ENCODE results near the gene PSMB7. TPM values are rescaled to one million over a fixed set of nuclear protein-coding genes. Genes with fewer than 3 reads are reported as not detected.

The PSMB7 gene
- total RNA-seq, 2 experiments from 2014 or later: 164 to 186 TPM

DNA sequence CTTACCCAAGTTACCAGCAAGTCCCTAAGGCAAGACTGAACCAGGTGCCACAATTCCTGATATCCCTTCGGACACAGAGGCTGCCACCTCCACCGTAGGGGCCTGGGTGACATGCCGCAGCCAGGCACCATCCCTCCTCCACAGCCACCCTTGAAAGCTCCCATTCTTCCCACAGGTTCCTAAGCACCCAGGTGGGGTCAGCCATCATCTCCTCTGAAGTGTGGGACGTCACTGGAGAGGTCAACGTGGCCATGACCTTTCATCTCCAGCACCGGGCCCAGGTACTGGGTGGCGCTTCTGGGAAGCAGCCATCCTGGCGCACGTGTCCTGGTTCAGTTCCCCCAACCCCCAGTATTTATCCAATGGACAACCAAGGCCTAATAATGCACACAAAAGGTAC lies 43.2 kb upstream of the PSMB7 start:
- Histone ChIP-seq H3K9me3 (ENCODE audit: low read length) (no peaks in the 10 kb centered on the region), H3K4me3 (ENCODE audit: low read depth, low read length, poor library complexity, severe bottlenecking) (no peak overlapping the region), H3K36me3 (ENCODE audit: insufficient read depth, low read length) (no peaks in the 10 kb centered on the region), H3K79me2 (ENCODE audit: insufficient read depth, low read depth, low read length) (no peaks in the 10 kb centered on the region), H3K9me2 (ENCODE audit: insufficient read depth, low read length) (no peaks in the 10 kb centered on the region), H2AFZ (ENCODE audit: low read length) (no peak overlapping the region), H4K20me1 (ENCODE audit: insufficient read depth, low read length) (no peaks in the 10 kb centered on the region), H3K27ac (ENCODE audit: low read depth, low read length, poor library complexity, severe bottlenecking) (no peak overlapping the region), H3K4me1 (ENCODE audit: insufficient read depth, low read length, poor library complexity, severe bottlenecking) (no peaks in the 10 kb centered on the region), H3K4me2 (ENCODE audit: low read length) (no peak overlapping the region)
- ChIA-PET POLR2A (no interaction called here), CTCF (ENCODE audit: unreplicated experiment) (no interaction called here)
- BruUV-seq (replicated peaks): no TSS peak
- intact Hi-C loops (cut with micrococcal nuclease; ENCODE audit: unreplicated experiment): no loop called here
- no peak for DNase-seq (ENCODE audit: low spot score)
- TF ChIP-seq, protein P1, sequence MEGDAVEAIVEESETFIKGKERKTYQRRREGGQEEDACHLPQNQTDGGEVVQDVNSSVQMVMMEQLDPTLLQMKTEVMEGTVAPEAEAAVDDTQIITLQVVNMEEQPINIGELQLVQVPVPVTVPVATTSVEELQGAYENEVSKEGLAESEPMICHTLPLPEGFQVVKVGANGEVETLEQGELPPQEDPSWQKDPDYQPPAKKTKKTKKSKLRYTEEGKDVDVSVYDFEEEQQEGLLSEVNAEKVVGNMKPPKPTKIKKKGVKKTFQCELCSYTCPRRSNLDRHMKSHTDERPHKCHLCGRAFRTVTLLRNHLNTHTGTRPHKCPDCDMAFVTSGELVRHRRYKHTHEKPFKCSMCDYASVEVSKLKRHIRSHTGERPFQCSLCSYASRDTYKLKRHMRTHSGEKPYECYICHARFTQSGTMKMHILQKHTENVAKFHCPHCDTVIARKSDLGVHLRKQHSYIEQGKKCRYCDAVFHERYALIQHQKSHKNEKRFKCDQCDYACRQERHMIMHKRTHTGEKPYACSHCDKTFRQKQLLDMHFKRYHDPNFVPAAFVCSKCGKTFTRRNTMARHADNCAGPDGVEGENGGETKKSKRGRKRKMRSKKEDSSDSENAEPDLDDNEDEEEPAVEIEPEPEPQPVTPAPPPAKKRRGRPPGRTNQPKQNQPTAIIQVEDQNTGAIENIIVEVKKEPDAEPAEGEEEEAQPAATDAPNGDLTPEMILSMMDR (conservative IDR thresholded peaks at IDR 0.05; ENCODE audit: low read length): no peak
- no peak for TF ChIP-seq EZH2phosphoT487 (IDR thresholded peaks at IDR 0.05; ENCODE audit: borderline replicate concordance, low read depth, low read length)

DNA sequence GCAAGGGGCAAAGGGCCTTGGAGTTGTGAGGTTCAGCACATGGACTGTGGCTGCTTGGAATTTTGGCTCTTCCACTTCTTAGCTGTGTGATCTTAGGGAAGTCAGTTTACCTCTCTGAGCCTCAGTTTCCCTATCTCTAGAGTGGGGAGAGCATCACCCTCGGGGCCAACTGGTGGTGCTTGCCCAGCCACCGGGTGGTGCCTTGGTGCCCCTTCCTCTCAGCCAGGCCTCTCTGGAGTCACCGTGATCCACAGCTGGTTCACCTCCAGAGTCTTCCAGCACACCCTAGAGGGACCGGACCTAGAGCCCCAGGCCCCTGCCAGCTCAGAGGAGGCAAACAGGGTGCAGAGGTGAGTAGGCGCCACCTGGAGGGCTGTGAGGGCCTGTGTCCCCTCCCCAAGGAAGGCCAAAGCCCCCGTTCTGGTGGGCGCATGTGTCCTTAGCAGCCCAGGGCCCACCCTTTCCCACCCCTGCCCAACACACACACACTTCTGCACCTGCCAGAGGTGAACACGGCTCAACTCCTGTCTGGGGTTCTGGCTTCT lies 42.7 kb upstream of the PSMB7 start:
- ChIA-PET POLR2A (no interaction called here), CTCF (ENCODE audit: unreplicated experiment) (no interaction called here)
- no TSS peak for BruUV-seq (replicated peaks)
- Histone ChIP-seq H3K4me1 (ENCODE audit: insufficient read depth, low read length, poor library complexity, severe bottlenecking) (no peaks in the 10 kb centered on the region), H4K20me1 (ENCODE audit: insufficient read depth, low read length) (no peaks in the 10 kb centered on the region), H3K4me2 (ENCODE audit: low read length) (no peak overlapping the region), H3K27ac (ENCODE audit: low read depth, low read length, poor library complexity, severe bottlenecking) (no peak overlapping the region), H3K79me2 (ENCODE audit: insufficient read depth, low read depth, low read length) (no peaks in the 10 kb centered on the region), H3K9me2 (ENCODE audit: insufficient read depth, low read length) (no peaks in the 10 kb centered on the region), H2AFZ (ENCODE audit: low read length) (no peak overlapping the region), H3K4me3 (ENCODE audit: low read depth, low read length, poor library complexity, severe bottlenecking) (no peak overlapping the region), H3K9me3 (ENCODE audit: low read length) (no peaks in the 10 kb centered on the region), H3K36me3 (ENCODE audit: insufficient read depth, low read length) (no peaks in the 10 kb centered on the region)
- intact Hi-C loops (cut with micrococcal nuclease; ENCODE audit: unreplicated experiment): no loop called here
- TF ChIP-seq, protein P1 (conservative IDR thresholded peaks at IDR 0.05; ENCODE audit: low read length): 0 out of 2 replicates have a peak, but pooled peaks have one; percentile 21
- TF ChIP-seq EZH2phosphoT487 (IDR thresholded peaks at IDR 0.05; ENCODE audit: borderline replicate concordance, low read depth, low read length): no peak
- no peak for DNase-seq (ENCODE audit: low spot score)

DNA sequence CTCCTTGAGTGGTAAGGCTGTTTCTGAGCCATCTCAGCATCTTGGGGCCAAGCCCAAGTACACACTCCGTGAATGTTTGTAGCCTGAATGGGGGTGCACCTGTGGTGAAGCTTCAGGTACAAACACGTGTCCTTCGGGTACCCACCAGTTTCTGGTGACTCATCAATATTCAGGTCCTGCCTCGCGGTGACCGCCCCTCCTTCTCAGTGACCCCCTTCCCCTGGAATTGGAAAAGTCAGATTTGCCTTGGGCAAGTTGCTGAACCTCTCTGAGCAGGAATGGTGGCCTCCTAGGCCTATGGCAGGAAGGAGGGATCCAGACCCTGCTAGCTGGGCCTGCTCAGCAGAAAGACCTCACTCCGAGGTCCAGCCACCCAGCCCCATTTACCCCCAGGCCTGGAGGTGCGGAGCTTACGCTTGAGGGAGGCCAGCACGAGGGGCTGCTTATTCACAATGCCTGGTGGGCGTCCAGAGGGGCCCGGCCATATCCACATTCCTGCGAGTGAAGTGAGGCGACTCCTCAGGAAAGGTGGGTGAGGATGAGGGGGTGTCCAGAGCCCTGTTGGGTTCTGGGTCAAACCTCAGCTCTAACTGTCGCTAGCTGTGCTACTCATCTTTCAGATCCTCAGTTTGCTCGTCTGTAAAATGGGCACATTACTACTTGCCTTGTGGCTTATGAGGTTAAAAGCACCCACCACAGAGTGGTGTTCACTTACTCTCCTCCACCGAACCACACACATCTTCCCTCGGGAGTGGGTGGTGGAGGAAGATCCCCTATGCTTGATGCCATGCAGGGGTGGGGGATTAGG lies 42.0 kb upstream of the PSMB7 start:
- intact Hi-C loops (cut with micrococcal nuclease; ENCODE audit: unreplicated experiment): no loop called here
- Histone ChIP-seq H2AFZ (ENCODE audit: low read length) (no peak overlapping the region), H3K4me2 (ENCODE audit: low read length) (no peak overlapping the region), H4K20me1 (ENCODE audit: insufficient read depth, low read length) (no peaks in the 10 kb centered on the region), H3K9me2 (ENCODE audit: insufficient read depth, low read length) (no peaks in the 10 kb centered on the region), H3K79me2 (ENCODE audit: insufficient read depth, low read depth, low read length) (no peaks in the 10 kb centered on the region), H3K9me3 (ENCODE audit: low read length) (no peaks in the 10 kb centered on the region), H3K27ac (ENCODE audit: low read depth, low read length, poor library complexity, severe bottlenecking) (no peak overlapping the region), H3K36me3 (ENCODE audit: insufficient read depth, low read length) (no peaks in the 10 kb centered on the region), H3K4me3 (ENCODE audit: low read depth, low read length, poor library complexity, severe bottlenecking) (no peak overlapping the region), H3K4me1 (ENCODE audit: insufficient read depth, low read length, poor library complexity, severe bottlenecking) (no peaks in the 10 kb centered on the region)
- TF ChIP-seq, protein P1 (conservative IDR thresholded peaks at IDR 0.05; ENCODE audit: low read length): no peak
- TF ChIP-seq EZH2phosphoT487 (IDR thresholded peaks at IDR 0.05; ENCODE audit: borderline replicate concordance, low read depth, low read length): no peak
- ChIA-PET CTCF (ENCODE audit: unreplicated experiment) (interaction anchor here (0.5 kb wide), 1 partner anchor 34 kb away, joined by 4 read pairs; no protein-coding TSS in a partner anchor), POLR2A (interaction anchor here (0.6 kb wide), 1 partner anchor 319 kb away, joined by 3 read pairs; no protein-coding TSS in a partner anchor)
- no TSS peak for BruUV-seq (replicated peaks)
- no peak for DNase-seq (ENCODE audit: low spot score)
